ENCODE data around the gene AZIN2. TPM values are rescaled to one million over a fixed set of nuclear protein-coding genes. Genes with fewer than 3 reads are reported as not detected.

AZIN2 gene
- total and polyA plus RNA-seq, 10 of the 15 experiments (the other 5 are each of a cell fraction or from before 2014, with no cell fraction given), result 0.02 to 0.85 (median 0.23) TPM

DNA sequence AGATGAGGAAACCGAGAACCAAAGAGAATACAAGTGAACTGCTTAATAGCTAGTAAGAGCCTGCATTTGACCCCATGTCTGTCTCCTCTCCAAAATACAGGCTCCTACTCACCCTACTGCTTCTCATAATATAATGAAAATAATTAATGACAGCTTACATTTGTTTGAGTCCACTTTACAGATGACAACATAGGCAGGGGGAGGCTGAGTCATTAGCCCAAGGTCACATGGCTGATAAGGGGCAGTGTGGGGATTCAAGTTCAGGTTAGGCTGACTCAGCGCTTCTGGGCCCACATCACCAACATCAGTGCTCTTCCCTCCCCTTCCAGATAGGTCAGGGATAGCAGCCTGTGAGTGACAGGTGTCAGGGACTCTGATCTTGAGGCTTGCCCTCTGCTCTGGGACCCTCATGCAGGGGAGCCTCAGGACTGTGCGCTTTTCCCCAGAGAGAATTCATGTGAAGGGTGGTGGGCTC lies 16.2 kb downstream of the AZIN2 start:
- no TSS peak for BruUV-seq (replicated peaks)
- SMC1A ChIA-PET (ENCODE audit: uncharacterized antibody, unreplicated experiment), result interaction anchor here (1.7 kb wide), 1 partner anchor 30 kb away, joined by 4 read pairs; no protein-coding TSS in a partner anchor
- POLR2A ChIA-PET, result no interaction called here
- Histone ChIP-seq H3K36me3 (ENCODE audit: control insufficient read depth in 2 of 2, insufficient read depth in 2 of 2, low read length in 1 of 2) (no peaks in the 10 kb centered on the region), H3K4me2 (ENCODE audit: control insufficient read depth, insufficient read depth) (no peak overlapping the region), H2AFZ (ENCODE audit: control insufficient read depth, low read depth, low read length) (no peak overlapping the region), H3K4me1 (ENCODE audit: control insufficient read depth, insufficient read depth, low read length) (peaks cover 6% of the 10 kb centered on the region; the same call in 1 of the 2 replicates), H3K9ac (ENCODE audit: control insufficient read depth, insufficient read depth, low read length) (no peak overlapping the region), H3K79me2 (ENCODE audit: control insufficient read depth, insufficient read depth, low read length) (no peaks in the 10 kb centered on the region), H3K4me3 (no peak overlapping the region), H3K27me3 (replicated peaks in 1 of 2; ENCODE audit: control insufficient read depth in 2 of 2, insufficient read depth in 2 of 2, low read length in 1 of 2) (no peaks in the 10 kb centered on the region), H4K20me1 (ENCODE audit: control insufficient read depth, insufficient read depth) (no peaks in the 10 kb centered on the region), H3K27ac (ENCODE audit: control insufficient read depth, insufficient read depth) (no peak overlapping the region), H3K9me3 (replicated peaks; ENCODE audit: control insufficient read depth, insufficient read depth, low read length) (no peaks in the 10 kb centered on the region)
- ATAC-seq (no peak), FAIRE-seq (no peak), DNase-seq (ENCODE audit: low read depth, low spot score) (no peak)
- RAD21 ChIA-PET (ENCODE audit: unreplicated experiment), result interaction anchor here (2.4 kb wide), 1 partner anchor 10 kb away, joined by 7 read pairs; no protein-coding TSS in a partner anchor
- intact Hi-C loops (cut with micrococcal nuclease; ENCODE audit: unreplicated experiment), result loop anchor here (10.0 kb wide), 1 partner anchor 518 kb away; no protein-coding TSS in a partner anchor
- 32% methylated on average over 3 of the region's 3 CpGs for WGBS (ENCODE audit: insufficient coverage, insufficient replicate concordance, low lambda C conversion rate, missing lambda C conversion rate)
- CTCF ChIA-PET, result interaction anchor here (0.6 to 4.9 kb wide), 7 partner anchors 30 to 616 kb away, joined by 3 to 24 read pairs (median 4); no protein-coding TSS in a partner anchor
- in situ Hi-C loops (cut with MboI), result no loop called here
- TF ChIP-seq PML (IDR thresholded peaks at IDR 0.05; ENCODE audit: low read length), result no peak
- no peak for TF ChIP-seq MYB (IDR thresholded peaks at IDR 0.05; ENCODE audit: borderline replicate concordance, low read depth, low read length)
- no peak for TF ChIP-seq REST (IDR thresholded peaks at IDR 0.05; ENCODE audit: low read depth, low read length)
- TF ChIP-seq GABPA (IDR thresholded peaks at IDR 0.05; ENCODE audit: low read depth), result no peak
- TF ChIP-seq STAT3 (IDR thresholded peaks at IDR 0.05; ENCODE audit: low read depth, low read length), result no peak
- TF ChIP-seq, protein P1, sequence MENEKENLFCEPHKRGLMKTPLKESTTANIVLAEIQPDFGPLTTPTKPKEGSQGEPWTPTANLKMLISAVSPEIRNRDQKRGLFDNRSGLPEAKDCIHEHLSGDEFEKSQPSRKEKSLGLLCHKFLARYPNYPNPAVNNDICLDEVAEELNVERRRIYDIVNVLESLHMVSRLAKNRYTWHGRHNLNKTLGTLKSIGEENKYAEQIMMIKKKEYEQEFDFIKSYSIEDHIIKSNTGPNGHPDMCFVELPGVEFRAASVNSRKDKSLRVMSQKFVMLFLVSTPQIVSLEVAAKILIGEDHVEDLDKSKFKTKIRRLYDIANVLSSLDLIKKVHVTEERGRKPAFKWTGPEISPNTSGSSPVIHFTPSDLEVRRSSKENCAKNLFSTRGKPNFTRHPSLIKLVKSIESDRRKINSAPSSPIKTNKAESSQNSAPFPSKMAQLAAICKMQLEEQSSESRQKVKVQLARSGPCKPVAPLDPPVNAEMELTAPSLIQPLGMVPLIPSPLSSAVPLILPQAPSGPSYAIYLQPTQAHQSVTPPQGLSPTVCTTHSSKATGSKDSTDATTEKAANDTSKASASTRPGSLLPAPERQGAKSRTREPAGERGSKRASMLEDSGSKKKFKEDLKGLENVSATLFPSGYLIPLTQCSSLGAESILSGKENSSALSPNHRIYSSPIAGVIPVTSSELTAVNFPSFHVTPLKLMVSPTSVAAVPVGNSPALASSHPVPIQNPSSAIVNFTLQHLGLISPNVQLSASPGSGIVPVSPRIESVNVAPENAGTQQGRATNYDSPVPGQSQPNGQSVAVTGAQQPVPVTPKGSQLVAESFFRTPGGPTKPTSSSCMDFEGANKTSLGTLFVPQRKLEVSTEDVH (IDR thresholded peaks at IDR 0.05; ENCODE audit: low read depth, partially characterized antibody), result no peak
- TF ChIP-seq BCL11A (IDR thresholded peaks at IDR 0.05; ENCODE audit: low read depth, low read length), result no peak
- no peak for TF ChIP-seq MXI1 (IDR thresholded peaks at IDR 0.05; ENCODE audit: low read depth, low read length)
- no peak for TF ChIP-seq MYC (IDR thresholded peaks at IDR 0.05; ENCODE audit: insufficient read depth, insufficient read length, insufficient replicate concordance, low read length, severe bottlenecking)
- TF ChIP-seq, protein P2, sequence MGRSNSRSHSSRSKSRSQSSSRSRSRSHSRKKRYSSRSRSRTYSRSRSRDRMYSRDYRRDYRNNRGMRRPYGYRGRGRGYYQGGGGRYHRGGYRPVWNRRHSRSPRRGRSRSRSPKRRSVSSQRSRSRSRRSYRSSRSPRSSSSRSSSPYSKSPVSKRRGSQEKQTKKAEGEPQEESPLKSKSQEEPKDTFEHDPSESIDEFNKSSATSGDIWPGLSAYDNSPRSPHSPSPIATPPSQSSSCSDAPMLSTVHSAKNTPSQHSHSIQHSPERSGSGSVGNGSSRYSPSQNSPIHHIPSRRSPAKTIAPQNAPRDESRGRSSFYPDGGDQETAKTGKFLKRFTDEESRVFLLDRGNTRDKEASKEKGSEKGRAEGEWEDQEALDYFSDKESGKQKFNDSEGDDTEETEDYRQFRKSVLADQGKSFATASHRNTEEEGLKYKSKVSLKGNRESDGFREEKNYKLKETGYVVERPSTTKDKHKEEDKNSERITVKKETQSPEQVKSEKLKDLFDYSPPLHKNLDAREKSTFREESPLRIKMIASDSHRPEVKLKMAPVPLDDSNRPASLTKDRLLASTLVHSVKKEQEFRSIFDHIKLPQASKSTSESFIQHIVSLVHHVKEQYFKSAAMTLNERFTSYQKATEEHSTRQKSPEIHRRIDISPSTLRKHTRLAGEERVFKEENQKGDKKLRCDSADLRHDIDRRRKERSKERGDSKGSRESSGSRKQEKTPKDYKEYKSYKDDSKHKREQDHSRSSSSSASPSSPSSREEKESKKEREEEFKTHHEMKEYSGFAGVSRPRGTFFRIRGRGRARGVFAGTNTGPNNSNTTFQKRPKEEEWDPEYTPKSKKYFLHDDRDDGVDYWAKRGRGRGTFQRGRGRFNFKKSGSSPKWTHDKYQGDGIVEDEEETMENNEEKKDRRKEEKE (IDR thresholded peaks at IDR 0.05), result no peak
- no peak for TF ChIP-seq ATF7 (IDR thresholded peaks at IDR 0.05; ENCODE audit: low read depth)
- TF ChIP-seq SPI1 (IDR thresholded peaks at IDR 0.05; ENCODE audit: borderline replicate concordance, insufficient read depth, low read depth, low read length), result no peak
